Spleen (tissue), 11 donors: ENCODE results near the gene ATXN7L1. TPM values are rescaled to one million over a fixed set of nuclear protein-coding genes. Genes with fewer than 3 reads are reported as not detected.

Experiments used
- DNase-seq: peaks from one replicate; pipeline ENCODE4 v3.0.0-alpha.2; 2020
- H3K27ac ChIP-seq, 8 donors: fragments of 200-600 bp; sonication (generic) in 7 of 8; 1 replicate in 4 of 8; 2 replicates in 4 of 8; pipeline versions ENCODE4 v1.5.0 to v1.8.0; 2016 to 2021; ENCODE audit warnings: inconsistent platforms in 4 of 8, mild to moderate bottlenecking in 4 of 8, moderate library complexity in 1 of 8
- H3K27me3 ChIP-seq, 7 donors: fragments of 200-600 bp; sonication (generic) in 6 of 7; replicated peaks in 1 of 7; 1 replicate in 4 of 7; 2 replicates in 3 of 7; pipeline versions ENCODE4 v1.5.0 to v1.8.0; 2016 to 2021; ENCODE audit warnings: inconsistent platforms in 3 of 7, mild to moderate bottlenecking in 1 of 7
- H3K36me3 ChIP-seq, 6 donors: fragments of 200-600 bp; sonication (generic) in 5 of 6; 1 replicate in 4 of 6; 2 replicates in 2 of 6; pipeline versions ENCODE4 v1.5.0 to v1.8.0; 2016 to 2021; ENCODE audit warnings: inconsistent platforms in 2 of 6
- H3K4me1 ChIP-seq, 6 donors: fragments of 200-600 bp; sonication (generic) in 5 of 6; 1 replicate in 3 of 6; 2 replicates in 3 of 6; pipeline versions ENCODE4 v1.5.0 to v1.8.0; 2016 to 2021; ENCODE audit warnings: inconsistent platforms in 3 of 6
- H3K4me3 ChIP-seq, 8 donors: fragments of 200-600 bp; sonication (generic) in 7 of 8; 1 replicate in 4 of 8; 2 replicates in 4 of 8; pipeline versions ENCODE4 v1.5.0 to v1.8.0; 2016 to 2021; ENCODE audit warnings: inconsistent platforms in 4 of 8, mild to moderate bottlenecking in 4 of 8, moderate library complexity in 2 of 8
- H3K9me3 ChIP-seq, 8 donors: fragments of 200-600 bp; sonication (generic) in 7 of 8; 1 replicate in 4 of 8; 2 replicates in 4 of 8; pipeline versions ENCODE4 v1.5.0 to v1.8.0; 2016 to 2021; ENCODE audit warnings: inconsistent platforms in 4 of 8
- POLR2A ChIP-seq, 3 donors: fragments of 450-650 bp; IDR thresholded peaks; one replicate each; pipeline ENCODE4 v1.5.1; 2017; ENCODE audit warnings: antibody characterized with exemption in 3 of 3, mild to moderate bottlenecking in 1 of 3
- POLR2AphosphoS5 ChIP-seq, 3 donors: sonication (generic); formaldehyde crosslinking; IDR thresholded peaks; one replicate each; pipeline ENCODE4 v1.5.1; 2017; ENCODE audit warnings: antibody characterized with exemption in 3 of 3
- WGBS, 5 donors: extraction: QIAGEN DNeasy Blood & Tissue Kit in 3 of 5; methylation state at CpG; one replicate each; pipeline versions ENCODE4 v1.1.5 to v1.1.7; 2013 to 2018; 5-methylcytosine and 5-hydroxymethylcytosine counted together
- intact Hi-C: fragments of 100-400 bp; cut with DNase I; formaldehyde crosslinking; loops from one replicate; pipeline ENCODE4 v1.15.0; 2023; ENCODE audit warnings: low total_unique reads
- polyA plus RNA-seq, 3 donors: library from polyadenylated mRNA; stranded (reverse); fragments of 200-250 nt; gene quantifications; one replicate each; pipeline ENCODE4 v1.2.1, GENCODE V29; 2013
- total RNA-seq, 7 donors: library from RNA; depleted of rRNA in 3 of 7; stranded (reverse); fragments of >200 nt in 3 of 7; fragmentation: NEBNext Ultra II Directional in 4 of 7; extraction: Animal tissue kit (Norgen Biotek cat#: 25700) in 4 of 7; gene quantifications; one replicate each; pipeline versions ENCODE4 v1.1.0 to v1.2.1, GENCODE V29; 2016 to 2021
- TF ChIP-seq, protein P1 (sequence below), 11 experiments: fragments of 200-600 bp in 7 of 11; fragments of 450-650 bp in 4 of 11; sonication (generic) in 4 of 11; IDR thresholded peaks in 8 of 11; conservative IDR thresholded peaks in 3 of 11; 1 replicate in 7 of 11; 2 replicates in 4 of 11; pipeline versions ENCODE4 v1.4.0 to v1.8.0; 2016 to 2021; ENCODE audit warnings: antibody characterized with exemption in 11 of 11, inconsistent platforms in 4 of 11, mild to moderate bottlenecking in 1 of 11
- donor health status: healthy with polysubstance abuse.
- donor health status: DM: no; HTN: no; CAD: no; lungs with moderate emphysema.
- donor health status: DM: no; HTN: no; CAD: no.
- donor health status: Bipolar disorder and iron deficiency.
- donor health status: healthy.
- donor health status: DM: no; HTN: no; CAD: no.
- donor health status: DM: yes; HTN: yes; CAD: no.

The ATXN7L1 gene
- total and polyA plus RNA-seq, 10 donors, result 2.4 to 29.3 (median 18.4) TPM

DNA sequence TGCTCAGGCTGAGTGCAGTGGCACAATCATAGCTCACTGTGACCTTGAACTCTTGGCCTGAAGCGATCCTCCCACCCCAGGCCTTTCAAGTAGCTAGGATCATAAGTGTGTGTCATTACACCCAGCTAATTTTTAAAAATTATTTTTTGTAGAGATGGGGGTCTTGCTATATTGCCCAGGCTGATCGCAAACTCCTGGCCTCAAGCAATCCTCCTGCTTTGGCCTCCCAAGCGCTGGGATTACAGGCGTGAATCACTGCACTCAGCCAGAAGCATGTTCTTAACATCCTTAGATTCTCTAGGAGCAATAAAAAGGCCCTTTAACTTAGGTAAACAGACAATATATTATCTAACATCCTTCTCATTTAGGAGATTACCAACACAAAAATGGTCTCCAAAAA, 256.8 kb downstream of the ATXN7L1 start:
- intact Hi-C loops, result no loop called here
- 94 to 100% (median 98%) methylated on average over 4 of the region's 4 CpGs for WGBS, 5 donors
- Histone ChIP-seq H3K27ac (no peak overlapping the region), H3K36me3 (peaks cover 2 to 100% (median 71%) of the 10 kb centered on the region in 6 donors), H3K4me3 (no peak overlapping the region), H3K9me3 (no peaks in the 10 kb centered on the region), H3K4me1 (no peaks in the 10 kb centered on the region), H3K27me3 (no peaks in the 10 kb centered on the region)
- no peak for DNase-seq
- TF ChIP-seq POLR2AphosphoS5 (IDR thresholded peaks at IDR 0.05), result no peak
- TF ChIP-seq, protein P1, sequence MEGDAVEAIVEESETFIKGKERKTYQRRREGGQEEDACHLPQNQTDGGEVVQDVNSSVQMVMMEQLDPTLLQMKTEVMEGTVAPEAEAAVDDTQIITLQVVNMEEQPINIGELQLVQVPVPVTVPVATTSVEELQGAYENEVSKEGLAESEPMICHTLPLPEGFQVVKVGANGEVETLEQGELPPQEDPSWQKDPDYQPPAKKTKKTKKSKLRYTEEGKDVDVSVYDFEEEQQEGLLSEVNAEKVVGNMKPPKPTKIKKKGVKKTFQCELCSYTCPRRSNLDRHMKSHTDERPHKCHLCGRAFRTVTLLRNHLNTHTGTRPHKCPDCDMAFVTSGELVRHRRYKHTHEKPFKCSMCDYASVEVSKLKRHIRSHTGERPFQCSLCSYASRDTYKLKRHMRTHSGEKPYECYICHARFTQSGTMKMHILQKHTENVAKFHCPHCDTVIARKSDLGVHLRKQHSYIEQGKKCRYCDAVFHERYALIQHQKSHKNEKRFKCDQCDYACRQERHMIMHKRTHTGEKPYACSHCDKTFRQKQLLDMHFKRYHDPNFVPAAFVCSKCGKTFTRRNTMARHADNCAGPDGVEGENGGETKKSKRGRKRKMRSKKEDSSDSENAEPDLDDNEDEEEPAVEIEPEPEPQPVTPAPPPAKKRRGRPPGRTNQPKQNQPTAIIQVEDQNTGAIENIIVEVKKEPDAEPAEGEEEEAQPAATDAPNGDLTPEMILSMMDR (IDR thresholded peaks at IDR 0.05 in 8 of 11, conservative IDR thresholded peaks at IDR 0.05 in 3 of 11), result no peak
- no peak for TF ChIP-seq POLR2A (IDR thresholded peaks at IDR 0.05)

DNA sequence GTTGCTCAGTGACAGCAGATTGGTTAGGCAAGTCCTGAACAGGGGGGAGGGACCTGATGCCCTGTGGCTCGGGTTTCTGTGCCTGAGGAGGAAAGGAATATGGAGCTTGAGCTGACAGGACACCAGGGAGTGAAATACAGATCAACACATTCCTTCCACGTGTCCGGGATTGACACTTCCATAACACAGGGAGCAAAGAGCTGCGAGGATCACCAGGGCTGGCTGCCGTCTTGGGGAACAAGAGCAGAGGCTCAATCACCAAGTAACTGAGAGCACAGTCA, 258.4 kb downstream of the ATXN7L1 start:
- Histone ChIP-seq H3K9me3 (no peaks in the 10 kb centered on the region), H3K4me1 (no peaks in the 10 kb centered on the region), H3K27ac (no peak overlapping the region), H3K4me3 (no peak overlapping the region), H3K36me3 (peaks cover 2 to 100% (median 73%) of the 10 kb centered on the region in 6 donors), H3K27me3 (no peaks in the 10 kb centered on the region)
- intact Hi-C loops, result no loop called here
- TF ChIP-seq POLR2A (IDR thresholded peaks at IDR 0.05) (no peak), POLR2AphosphoS5 (IDR thresholded peaks at IDR 0.05) (no peak)
- TF ChIP-seq, protein P1 (IDR thresholded peaks at IDR 0.05 in 8 of 11, conservative IDR thresholded peaks at IDR 0.05 in 3 of 11), result no peak
- 84 to 94% (median 92%) methylated on average over 5 of the region's 5 CpGs for WGBS, 5 donors
- DNase-seq, result no peak

DNA sequence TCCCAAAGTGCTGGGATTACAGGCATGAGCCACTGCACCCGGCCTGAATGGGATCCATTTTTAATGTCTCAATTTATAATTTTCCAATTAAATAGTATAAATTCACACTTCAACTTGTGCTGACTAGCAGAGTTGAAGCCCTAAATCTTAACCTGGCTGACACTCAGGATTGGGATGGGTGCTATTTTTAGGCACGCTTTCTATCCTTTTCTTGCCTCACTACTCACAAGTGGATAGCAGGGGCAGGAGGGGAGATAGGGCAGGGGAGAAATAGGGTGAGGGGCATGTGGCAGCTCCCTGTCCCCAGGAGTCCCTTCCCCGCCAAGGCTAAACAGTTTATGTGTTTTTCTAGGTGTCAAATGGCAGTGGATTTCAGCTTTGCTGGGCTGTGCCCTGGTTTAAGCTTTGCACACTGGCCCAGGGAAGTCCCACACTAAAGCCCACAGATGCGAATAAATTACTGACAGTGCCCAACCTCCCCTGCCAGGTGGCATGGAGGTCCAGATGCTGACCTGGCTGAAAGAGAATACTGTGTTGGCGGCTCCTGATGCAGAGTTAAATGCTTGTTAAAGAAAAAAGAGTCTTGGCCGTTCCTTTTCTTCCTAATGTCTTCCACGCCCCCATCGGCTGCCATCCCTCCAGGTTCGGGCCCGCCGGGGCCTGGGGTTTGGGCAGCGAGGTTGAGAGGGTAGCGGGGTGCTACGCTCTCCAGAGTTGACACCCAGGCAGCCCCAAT, 259.0 kb downstream of the ATXN7L1 start:
- H3K27ac ChIP-seq, result no peak overlapping the region
- no peak for DNase-seq
- intact Hi-C loops, result no loop called here
- WGBS, 5 donors, result 93 to 97% (median 95%) methylated on average over 14 of the region's 14 CpGs
- H3K4me1 ChIP-seq, result no peaks in the 10 kb centered on the region
- H3K9me3 ChIP-seq, result no peaks in the 10 kb centered on the region
- no peak overlapping the region for H3K4me3 ChIP-seq
- TF ChIP-seq, protein P1 (IDR thresholded peaks at IDR 0.05 in 8 of 11, conservative IDR thresholded peaks at IDR 0.05 in 3 of 11), result no peak
- TF ChIP-seq POLR2AphosphoS5 (IDR thresholded peaks at IDR 0.05) (no peak), POLR2A (IDR thresholded peaks at IDR 0.05) (no peak)
- peaks cover 2 to 100% (median 72%) of the 10 kb centered on the region in 6 donors for H3K36me3 ChIP-seq
- H3K27me3 ChIP-seq, result no peaks in the 10 kb centered on the region

GRCh38 chr7:105614341-105614840, 262.0 kb downstream of the ATXN7L1 start:
- TF ChIP-seq POLR2A (IDR thresholded peaks at IDR 0.05) (no peak), POLR2AphosphoS5 (IDR thresholded peaks at IDR 0.05) (no peak)
- TF ChIP-seq, protein P1 (IDR thresholded peaks at IDR 0.05 in 8 of 11, conservative IDR thresholded peaks at IDR 0.05 in 3 of 11), result no peak
- H3K4me1 ChIP-seq, result no peaks in the 10 kb centered on the region
- peaks cover 0 to 81% (median 52%) of the 10 kb centered on the region in 6 donors for H3K36me3 ChIP-seq
- H3K27me3 ChIP-seq, result no peaks in the 10 kb centered on the region
- WGBS, 5 donors, result 89 to 94% (median 90%) methylated on average over 20 of the region's 20 CpGs
- intact Hi-C loops, result no loop called here
- no peaks in the 10 kb centered on the region for H3K9me3 ChIP-seq
- no peak overlapping the region for H3K4me3 ChIP-seq
- no peak for DNase-seq
- no peak overlapping the region for H3K27ac ChIP-seq
